HG03442 (cell line): ENCODE results near the gene SIK1.
"Not testable (repeated sequence)": the region's sequence is repeated elsewhere in the genome, so short reads cannot be mapped to it uniquely, and the experiment has no call there.

Source experiments
- ATAC-seq: cut with Tn5 transposase; IDR thresholded peaks from one replicate; pipeline ENCODE4 v1.9.1; 2021; ENCODE audit warnings: mild to moderate bottlenecking, moderate library complexity; ENCODE audit not compliant: unreplicated experiment

SIK1 gene

DNA sequence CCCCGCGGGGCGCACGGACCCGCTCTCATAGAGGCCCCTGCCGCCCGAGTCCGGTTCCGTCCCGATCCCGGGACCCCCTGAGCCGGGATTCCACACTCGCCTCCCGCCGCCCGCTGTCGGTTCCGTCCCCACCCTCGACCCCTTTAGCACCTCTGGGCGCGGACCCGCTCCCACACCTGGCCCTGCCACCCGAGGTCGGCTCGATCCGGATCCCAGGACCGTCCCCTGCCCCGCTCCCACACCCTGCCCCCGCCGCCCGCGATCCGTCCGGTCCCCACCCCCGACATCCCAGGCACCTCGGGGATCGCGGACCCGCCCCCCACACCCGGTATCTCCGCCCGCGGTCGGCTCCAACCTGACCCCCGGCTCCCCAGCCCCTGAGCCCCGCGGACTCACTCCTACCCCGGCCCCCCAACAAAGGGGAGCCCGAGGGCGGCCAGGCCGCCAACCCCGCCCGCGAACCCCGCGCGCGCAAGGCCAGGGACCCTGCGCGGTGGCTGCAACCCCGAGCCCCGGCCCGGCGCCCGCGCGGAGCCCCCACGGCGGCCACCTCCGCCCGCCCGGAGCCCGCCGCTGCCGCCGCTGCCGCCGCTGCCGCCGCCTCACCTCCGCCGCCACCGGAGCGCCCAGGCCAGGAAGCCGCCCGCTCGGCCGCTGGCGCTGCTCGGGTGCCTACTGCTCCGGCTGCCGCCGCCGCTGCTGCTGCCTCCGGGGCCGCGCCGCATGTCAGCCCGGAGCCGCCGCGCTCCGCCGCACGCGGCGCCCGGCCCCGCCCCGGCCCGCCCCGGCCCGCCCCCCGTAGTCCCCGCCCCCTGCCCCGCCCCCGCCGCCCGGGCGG, at the start of gene SIK1:
TSS of gene SIK1 (minus strand) at position 728 of the 838 bp plus-strand sequence. CDS start 953 bp downstream, outside the sequence.
- ATAC-seq: not testable (repeated sequence)

DNA sequence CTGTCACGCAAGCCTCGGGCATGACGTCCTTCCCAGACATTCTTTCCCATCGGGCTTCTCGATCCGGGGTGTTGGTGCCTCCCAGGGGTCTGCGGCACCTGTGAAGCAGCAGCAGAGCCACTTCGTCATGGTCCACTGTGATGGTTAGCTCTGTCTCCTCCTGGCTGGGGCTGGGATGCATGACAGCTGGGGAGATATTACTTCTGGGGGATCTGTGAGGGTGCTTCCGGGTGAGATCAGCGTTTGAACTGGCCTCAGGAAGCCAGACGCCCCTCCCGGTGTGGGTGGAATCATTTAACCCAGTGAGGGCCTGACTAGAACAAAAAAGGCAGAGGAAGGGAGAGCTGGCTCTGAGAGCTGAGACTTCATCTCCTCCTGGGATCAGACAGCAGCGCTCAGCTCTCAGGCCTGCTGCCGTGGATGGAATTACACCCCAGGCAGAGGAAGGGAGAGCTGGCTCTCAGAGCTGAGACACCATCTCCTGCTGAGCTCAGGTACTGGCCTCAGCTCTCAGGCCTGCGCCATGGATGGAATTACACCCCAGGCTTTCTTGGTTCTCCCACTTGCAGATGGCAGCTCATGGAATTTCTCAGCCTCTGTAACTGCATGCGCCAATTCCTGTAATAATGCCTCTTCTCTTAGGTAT, 44.8 kb upstream of the SIK1 start:
- ATAC-seq: not testable (repeated sequence)

DNA sequence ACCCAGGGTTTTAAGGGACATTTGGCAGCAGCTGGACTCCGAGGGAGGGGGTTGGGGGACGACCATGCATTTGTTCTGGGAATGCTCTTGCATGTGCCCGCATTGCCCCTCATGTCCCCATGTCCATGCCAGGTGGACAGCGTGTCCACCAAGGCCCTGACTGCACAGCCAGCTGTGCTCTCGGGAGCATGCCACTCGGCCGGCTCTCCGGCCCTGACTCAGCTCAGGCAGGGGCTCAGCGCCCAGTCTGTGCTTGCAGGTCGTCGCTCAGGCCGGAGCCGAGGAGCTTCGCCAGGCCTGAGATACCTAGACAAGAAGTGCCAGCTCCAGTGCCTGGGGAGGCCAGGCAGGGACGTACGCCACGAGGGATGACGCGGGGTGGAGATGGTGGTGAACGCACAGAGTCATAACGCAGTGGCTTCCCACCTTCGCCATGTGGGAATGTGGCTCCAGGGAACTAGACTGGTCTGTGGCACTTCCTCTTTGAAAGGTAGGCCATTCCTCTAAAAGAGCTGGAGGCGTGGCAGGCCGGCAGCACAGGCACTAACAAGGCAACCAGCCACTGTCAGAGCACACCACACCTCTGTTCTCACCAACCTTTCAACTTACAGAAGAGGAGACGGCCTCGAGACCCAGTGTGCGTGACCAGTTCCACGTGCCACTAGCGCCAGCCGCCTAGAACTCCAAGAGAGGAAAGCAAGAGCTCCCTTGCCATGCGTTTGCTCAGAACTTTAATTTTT, 43.0 kb upstream of the SIK1 start:
- ATAC-seq: not testable (repeated sequence)

DNA sequence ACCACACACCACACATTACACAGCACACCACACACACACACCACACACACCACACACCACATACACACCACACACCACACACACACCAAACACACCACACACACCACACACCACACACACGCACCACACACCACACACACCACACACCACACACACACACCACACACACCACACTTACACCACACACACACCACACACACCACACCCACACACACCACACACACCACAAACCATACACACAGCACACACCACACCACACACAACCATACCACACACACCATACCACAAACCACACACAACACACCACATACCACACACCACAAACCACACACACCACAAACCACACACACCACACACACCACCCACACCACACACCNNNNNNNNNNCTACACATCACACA, 40.9 kb upstream of the SIK1 start:
- no peak for ATAC-seq

DNA sequence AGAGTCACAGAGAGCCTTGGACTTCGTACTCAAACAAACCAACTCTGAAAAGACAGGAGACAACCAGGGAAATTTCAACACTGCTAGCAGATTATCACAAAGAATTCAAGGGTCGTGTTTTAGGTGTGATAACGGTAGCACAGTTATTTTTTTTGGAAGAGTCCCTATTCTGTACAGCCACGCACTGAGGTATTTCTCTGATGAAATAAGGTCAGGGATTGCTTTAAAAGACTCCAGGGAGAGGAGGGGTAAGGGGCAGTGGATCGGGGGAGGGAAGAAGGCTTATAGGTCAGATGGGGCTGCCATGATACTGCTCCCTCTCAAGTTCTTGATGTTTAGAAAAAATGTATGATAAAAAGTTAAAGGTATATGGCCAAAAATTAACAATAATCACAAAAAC, 38.2 kb upstream of the SIK1 start:
- not testable (repeated sequence) for ATAC-seq

DNA sequence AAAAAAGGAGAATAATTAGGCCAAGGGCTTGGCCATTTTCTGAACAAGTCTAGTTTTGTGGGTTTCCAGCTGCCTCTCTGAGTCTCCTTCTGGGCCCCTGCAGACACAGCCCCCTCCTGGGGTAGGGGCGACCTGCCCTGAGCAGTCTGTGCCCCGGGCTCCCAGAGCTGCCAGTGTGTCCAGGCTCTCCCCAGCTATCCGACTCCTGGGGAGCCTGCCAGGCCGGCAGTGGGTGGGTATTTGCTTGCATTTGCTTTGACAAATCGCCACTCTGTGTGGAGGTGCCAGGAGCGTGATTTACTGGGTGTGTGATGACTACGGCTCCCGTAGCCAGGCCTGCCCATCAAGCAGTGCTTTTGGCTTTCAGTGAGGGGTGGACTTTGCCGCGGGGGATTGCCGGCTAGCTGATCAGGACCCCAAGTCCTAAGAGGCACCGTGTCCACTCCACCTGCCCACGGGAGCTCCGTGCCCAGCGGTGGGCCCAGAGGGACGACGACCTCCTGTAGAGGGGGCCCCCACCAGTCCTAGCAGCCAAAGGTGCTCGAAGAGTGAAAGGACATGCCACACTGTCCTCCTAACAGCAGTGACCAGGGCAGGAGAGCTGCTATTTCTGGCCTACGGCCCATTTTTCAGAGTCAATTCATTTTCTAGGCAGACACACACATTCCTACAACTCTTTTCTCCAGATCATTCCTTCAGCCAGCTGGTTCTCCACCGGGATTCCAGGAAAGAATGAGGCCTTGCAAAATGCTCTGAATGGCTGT, 36.7 kb upstream of the SIK1 start:
- ATAC-seq: not testable (repeated sequence)

DNA sequence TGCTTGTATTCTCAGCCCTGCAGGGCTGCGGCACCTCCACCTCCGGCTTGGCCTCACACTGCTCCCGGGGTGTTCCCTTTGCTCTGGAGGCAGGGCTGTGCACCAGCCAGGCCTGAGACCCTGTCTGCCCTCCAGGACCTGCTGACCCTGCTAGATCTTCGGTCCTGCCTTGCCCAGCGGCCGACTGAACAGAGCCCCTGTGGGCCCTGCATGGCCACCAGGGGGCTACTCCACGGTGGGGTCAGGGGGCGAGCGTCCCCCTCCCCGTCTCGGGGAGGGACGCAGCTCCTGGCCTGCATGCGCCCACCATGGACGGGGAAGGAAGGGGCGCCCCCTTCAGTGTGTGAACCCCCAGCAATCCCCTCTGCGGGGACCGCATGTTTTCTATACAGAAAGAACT, 36.0 kb upstream of the SIK1 start:
- ATAC-seq: not testable (repeated sequence)

DNA sequence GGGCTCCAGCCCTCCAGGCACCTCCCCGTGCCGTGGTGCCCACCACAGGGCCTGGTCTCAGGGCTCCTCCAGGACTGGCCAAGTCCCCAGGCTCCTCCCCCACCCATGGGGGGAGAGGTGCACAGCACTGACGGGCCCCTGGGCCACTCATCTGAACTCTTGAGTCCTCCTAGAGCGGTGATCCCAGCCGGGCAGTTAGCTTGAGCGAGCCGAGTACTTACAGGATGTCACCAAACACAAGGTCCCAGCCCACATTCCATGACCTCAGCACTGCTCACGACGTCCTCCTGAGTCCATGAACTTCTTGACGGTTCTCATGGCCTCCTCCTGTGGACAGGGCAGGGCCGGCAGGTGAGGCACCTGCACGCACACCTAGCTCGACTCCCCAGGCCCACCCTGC, 33.5 kb upstream of the SIK1 start:
- ATAC-seq: not testable (repeated sequence)

DNA sequence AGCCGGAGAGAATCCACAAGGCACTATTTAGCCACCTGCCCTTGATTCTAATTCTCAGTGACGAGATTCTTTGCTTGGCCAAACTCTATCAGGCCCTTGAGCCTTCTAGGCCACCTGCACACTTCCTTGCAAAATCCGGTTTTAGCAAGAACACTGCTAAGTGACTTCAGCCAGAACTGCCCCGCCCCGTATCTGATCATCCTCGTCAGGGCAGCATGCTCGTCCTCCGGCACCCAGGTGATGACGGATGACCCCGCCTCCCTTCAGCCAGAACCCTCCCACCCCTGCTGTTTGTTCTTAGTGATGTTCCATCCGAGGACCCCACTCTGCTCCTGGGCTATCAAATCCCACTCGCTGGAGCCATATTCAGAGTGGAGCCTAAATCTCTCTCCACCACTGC, 32.1 kb upstream of the SIK1 start:
- not testable (repeated sequence) for ATAC-seq

DNA sequence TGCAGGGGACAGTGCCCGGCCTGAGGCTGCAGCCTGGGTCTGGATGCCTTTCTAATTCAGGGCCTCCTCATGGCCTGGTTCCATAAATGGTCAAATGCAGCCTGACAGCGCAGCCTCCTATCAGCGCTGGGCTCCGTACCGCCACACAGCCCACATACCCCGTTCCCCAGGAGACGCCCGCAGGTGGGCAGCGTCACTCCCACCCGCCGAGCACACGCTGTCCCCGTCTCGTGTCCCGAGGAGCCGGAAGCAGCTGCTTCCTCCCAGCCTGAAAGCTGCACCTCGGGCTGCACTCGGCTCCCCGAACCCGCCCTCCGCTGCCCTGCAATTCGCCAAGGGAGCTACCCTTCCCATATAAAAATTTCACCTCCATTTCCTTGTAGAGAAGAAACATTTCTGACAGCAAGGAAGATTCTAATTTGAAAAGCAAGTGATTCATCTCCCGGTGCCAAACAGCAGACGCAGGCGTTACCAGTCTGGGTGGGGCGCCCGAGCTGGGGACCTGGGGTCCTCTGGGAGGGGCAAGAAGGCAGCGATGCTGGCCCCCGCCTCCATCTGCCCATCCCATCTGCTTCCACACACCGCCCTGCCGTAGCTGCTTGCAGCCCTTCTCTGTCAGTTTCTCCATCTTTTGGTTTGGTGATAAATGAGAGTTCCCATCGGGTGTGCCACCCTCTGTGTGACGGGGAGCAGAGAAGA, 29.8 kb upstream of the SIK1 start:
- ATAC-seq: not testable (repeated sequence)

DNA sequence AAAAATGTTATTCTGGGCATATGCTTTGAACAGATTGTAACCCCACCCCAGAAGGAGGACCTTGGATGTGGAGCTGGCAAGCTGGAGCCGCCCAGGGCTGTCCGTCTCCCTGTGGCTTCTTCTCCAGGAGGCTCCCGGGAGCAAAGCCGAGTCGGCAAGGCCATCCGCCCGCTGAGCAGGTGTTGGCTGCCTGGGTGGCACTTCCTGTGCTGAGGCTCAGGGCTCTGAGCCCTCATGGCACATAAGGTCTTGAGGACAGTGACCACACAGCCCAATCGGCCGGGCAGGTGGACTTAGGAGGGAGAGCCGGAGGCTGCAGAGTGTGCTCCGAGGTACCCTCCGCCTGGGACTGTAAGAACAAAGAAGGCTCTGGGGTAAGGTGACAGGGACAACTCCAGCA, 28.8 kb upstream of the SIK1 start:
- not testable (repeated sequence) for ATAC-seq

DNA sequence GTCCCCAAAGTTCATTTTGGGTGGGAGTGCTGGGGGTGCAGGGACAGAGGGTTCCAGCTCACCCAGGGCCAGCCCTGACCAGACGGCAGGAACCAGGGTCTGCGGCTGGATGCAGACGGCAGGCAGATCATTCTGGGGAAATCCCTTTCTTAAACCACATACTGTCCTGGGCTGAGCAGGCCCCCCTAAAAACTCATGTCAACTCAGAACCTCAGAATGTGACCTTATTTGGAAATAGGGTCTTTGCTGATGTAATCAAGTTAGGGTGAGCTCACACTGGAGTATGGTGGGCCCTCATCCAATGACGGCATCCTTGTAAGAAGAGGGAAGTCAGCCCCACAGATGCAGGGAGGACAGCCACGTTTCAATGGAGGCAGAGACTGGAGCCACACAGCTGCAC, 27.2 kb upstream of the SIK1 start:
- not testable (repeated sequence) for ATAC-seq

DNA sequence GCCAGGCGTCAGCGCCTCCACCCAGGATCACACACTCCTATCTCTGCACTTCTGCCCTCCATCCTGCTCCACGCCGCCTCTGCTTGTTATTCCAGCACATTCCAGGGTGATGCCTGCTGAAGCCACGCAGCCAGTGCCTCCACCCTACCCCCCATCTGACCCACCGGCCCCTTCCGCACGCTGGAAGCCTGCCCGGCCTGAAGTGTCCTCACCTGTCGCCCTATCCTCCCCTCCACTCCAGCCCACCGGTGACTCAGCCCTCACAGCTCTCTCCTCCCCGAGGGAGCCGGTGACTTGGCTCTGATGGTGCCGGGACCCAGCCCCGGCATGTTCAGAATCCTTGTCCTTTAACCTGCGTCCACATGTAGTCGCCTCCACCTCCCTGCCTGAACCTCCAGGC, 24.9 kb upstream of the SIK1 start:
- ATAC-seq: not testable (repeated sequence)

DNA sequence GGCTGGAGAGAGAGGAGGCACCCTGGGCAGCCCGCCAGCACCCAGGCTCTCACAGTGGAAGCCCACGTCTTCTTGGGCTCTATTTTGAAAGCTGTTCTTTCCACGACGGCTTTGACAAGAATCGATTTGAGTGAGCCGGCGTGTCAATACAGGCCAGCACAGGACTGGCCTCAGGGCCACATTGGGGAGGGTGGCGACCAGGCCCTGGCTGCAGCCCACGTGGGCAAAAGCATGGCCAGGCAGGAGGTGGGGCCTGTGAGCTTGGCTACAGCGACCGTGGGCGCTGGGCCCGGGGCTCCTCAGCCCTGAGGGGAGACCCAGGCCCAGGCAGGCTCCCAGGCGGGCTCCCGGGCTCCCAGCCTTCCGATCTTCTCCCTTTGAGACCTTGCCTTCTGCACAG, 23.4 kb upstream of the SIK1 start:
- not testable (repeated sequence) for ATAC-seq

DNA sequence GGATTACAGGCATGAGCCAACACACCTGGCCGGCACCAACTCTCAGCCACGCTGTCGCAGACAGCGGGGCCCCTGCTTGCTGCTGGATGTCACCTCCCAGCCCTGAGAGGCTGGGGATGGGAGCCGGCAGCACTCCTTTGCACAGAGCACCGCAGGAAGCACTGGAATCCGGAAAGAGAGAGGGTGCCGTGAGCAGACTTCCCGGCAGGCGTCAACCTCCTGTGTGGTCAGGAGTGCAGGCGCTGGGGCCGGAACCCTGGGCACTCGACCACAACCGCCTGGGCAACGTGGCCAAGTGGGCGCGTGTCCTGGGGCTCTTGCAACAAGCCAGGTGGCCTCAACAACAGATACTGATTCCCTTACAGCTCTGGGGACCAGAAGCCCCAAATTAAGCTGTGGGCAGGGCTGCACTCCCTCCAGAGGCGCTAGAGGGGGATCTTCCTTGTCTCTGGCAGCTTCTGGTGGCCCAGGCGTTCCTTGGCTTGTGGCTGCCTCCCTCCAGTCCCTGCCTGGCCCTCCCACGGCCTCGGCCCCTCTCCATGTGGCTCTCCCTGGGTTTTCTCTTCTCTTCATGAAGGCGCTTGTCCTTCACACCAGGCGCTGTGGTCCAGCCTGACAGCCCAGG, 20.5 kb upstream of the SIK1 start:
- ATAC-seq: not testable (repeated sequence)

DNA sequence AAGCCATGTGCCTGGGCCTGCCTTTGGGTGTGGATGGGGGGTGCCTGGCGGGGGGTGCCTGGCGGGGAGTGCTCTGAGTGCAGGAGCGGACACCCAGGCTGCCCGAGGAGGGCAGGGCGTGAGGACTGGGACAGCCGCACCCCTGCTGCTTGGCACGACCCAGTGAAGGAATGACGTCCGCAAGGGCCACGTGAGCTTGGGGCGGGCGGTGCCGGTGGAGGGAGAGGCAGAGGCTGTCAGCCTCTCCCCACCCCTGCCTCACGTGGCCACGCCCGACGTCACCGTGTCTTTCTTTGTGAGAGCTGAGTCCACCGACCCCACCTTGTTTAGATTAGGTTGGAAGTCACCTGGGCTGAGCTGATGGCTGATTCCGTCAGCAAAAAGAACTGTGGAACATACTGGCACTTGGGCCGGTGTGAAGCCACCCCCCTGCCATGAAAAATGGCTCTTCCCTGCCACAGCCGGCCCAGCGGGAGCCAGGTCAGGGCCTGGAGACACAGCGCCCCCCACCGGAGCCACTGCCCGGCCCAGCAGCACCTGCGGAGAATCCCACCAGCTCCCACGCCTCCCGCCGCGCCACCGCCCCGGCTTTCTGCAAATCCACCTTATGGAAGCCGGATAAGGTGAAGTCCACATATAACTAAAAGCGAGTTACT, 19.5 kb upstream of the SIK1 start:
- ATAC-seq: not testable (repeated sequence)

DNA sequence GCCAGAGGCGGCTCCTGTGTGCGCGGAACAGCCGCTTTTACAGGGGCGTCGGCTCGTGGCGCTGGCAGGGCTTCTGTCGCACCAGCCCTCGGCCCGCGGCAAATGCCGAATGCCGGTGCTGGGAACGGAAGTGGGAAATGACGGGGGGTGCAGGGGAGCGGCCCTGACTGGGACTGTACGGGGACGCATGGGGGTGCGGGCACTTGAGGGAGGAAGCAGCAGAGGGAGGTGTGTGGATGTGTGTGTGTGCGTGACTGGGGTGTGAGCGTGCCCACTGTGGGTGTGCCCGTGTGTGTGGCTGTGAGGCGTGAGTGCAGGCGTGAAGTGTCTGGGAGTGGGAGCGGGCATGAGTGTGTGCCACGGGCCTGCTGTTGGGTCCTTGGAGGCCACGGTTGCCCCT, 17.6 kb upstream of the SIK1 start:
- not testable (repeated sequence) for ATAC-seq

DNA sequence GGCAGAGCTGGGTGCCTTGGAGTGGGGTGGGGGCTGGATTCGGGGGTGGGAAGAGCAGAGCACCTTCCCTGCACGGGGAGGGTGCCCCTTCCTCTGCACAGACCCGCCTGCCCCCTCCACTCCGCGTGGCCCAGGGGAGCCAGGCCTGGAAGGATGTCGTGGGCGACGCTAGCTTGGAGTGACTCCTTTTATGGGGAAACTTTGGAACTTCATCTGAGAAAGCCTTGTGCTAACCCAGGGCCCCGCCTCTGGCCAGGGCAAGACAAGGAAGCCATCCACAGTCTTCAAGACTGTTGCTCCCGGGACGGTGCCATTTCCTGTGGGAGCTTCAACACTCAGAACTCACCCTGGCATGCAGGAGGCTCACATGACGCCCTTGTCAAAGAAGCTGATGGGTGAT, 15.6 kb upstream of the SIK1 start:
- ATAC-seq: not testable (repeated sequence)
